DMS114 treated with DMSO at 0.1 percent for 48 hours (cell line): ENCODE results near the gene ZSCAN23.
A peak's percentile ranks its signal among the peaks of the same experiment; 100 is the strongest.
"Not testable (repeated sequence)": the region's sequence is repeated elsewhere in the genome, so short reads cannot be mapped to it uniquely, and the experiment has no call there.

ENCODE experiments used
- DNase-seq: peaks from one replicate; lab custom pipeline; 2025; ENCODE audit not compliant: unreplicated experiment; lab: John Stamatoyannopoulos, UW

The ZSCAN23 gene

DNA sequence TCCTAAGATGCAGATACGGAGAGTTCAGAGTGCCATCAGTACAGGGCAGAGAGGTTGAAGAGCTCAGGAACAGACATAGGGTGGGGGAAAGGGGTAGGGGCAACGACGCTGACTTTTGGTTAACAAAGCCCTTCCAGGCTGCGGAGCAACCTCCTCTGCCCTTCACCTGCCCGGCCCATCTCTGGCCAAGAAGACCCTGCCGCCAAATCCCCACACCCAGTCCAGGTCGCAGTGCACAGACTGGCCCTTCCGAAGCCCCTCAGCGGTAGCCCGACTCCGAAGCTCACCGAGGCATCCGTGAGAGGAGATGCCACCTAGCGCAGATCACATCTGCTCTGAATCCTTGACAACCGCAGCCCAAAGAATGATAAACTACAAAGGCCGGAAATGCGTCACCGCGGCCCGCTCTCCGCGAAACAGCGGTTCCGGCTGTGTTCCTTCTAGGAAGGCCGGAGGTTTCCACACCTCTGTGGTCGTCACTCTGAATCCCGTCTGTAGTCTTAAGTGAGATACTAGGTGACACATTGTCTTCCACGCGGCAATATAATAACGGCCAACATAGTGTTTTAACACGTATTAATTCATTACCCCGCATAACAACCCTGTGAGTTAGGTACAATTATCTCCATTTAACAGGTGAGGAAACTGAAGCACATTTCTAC is at the start of gene ZSCAN23:
Gene ZSCAN23, minus strand, starts transcription at position 380 of the 662 bp plus-strand sequence. CDS start 7,225 bp downstream, outside the sequence.
- DNase-seq = peak; percentile 81

DNA sequence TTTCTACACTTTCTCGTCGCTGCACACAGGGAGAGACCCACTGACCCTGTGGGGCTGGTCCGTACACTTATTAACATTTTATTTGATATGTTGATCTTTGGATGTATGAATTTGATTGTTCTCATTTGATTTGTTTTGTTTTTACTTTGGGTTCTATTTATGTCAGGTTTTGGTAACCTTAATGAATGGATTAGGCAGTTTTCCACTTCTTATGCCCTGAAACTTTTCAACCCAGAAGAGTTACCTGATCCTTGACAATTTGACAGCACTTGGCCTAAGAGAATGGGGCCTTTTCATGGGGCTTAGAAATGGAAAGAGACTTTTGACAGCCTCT is 48.7 kb upstream of the ZSCAN23 start:
- no peak for DNase-seq

DNA sequence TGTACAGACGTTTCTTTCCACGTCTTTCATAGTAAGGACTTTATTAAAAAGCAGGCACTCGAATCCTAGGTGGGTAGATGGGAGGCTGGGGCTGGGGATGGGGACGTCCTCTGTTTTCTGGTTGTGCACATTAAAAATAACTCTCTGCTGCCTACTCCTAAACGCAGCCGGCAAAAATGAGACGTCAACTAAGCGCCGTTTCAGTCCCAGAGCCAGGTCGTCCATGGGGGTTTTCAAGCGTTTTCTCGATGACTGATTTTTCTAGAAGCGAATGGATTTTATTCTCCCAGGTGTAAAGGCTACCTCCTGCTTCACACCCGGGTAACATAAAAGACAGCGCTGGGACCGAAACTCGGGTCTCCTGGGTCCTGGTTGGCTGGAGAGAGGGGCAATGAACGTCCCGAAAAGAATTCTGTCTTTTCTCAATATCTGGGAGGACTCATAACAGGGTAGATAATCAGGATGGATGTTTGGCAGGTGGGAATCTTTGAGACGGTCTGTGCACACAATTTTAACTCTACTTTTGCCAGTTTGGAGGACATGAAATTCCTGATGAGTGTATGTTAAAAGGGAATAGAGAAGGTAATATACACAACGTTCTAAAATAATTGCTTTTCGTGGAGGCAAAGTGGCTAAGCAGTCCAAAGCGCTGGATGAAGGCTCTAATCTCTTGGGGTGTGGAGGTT is 47.1 kb upstream of the ZSCAN23 start:
- DNase-seq = no peak

DNA sequence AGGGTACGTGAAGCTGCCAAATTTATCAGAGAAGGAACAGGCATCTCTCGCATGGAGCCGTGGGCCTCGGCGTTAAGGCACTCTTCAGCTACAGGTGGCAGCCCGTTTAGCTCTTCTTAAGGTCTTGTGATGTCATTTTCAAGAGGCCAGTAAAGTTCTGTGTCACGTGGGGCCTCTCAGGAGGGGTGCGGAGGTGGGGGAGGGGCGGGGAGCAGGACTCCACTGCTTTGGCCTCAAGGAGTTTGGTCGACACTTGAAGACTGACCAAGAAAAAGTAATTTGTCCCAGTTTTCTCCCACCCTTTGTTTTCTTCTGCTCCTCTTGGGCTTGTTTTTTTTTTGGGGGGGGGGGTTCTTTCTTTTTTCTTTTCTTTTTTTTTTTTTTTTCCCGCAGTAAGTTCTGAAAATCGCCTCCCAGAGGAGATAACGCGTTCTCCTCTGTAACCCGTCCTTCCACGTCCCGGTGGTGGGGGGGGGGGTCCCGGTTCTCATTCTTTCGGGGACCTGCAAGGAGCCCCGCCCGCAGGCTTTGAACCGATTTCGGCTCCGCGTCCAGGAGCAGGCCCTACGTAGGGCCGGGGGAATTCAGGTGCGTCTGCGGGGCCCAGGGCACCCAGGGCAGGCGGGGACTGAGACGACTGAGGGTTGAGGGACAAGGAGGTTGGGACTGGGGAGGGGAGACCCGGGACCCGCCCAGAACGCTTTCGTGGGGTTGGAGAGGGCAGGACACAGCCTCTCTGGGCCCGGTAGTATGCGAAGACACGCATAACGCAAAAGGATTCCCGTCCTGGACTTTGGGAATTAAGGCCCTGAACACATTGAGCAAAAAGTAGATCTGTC is 46.3 kb upstream of the ZSCAN23 start:
- DNase-seq = peak; percentile 66

DNA sequence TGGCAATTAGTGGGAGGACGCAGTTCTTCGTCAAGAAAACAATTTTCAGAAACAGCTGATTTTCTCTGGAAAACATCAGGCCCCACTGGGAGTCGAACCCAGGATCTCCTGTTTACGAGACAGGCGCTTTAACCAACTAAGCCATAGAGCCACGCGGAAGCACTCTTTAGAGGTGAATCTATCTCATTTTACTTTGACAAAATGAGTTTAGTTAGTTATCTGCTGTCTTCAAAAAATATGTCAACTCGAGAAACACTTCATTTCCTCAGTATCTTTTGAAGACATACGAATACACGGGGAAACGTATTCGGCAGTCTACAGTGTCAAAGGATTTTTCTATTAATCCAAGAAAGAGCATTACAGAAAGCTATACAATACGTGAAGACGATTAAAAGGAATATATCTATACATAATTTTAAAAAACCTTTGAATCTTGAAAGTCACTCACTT is 45.6 kb upstream of the ZSCAN23 start:
- peak; percentile 54 for DNase-seq

DNA sequence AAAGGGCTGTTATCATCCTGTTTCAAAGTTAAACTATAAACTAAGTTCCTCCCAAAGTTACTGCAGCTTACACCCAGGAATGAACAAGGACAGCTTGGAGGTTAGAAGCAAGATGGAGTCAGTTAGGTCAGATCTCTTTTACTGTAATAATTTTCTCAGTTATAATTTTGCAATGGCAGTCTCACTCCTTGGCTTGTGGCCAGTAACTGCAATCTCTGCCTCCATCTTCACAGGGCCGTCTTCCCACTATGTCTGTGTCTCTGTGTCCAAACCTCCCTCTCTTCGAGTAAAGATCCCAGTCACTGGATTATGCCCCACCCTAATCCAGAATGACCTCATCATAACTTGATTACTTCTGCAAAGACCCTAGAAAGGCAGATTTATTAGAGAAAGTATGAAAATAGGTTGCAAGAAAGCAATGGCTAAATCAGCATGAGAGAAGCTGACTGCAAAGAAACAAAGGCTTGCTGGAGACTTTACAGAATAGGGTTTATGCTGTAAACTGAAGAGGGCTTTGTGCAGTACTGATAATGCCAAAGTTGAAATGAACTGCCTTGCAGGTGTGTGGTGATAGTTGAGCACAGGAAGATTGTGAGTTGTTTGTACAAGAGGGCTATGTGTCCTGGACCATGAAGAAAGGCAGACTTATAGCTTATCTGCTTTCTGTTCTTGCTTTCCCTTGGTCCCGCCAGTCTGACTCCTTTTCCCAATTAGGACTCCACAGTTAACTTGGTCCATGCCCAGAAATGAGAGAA is 43.9 kb upstream of the ZSCAN23 start:
- DNase-seq = no peak

DNA sequence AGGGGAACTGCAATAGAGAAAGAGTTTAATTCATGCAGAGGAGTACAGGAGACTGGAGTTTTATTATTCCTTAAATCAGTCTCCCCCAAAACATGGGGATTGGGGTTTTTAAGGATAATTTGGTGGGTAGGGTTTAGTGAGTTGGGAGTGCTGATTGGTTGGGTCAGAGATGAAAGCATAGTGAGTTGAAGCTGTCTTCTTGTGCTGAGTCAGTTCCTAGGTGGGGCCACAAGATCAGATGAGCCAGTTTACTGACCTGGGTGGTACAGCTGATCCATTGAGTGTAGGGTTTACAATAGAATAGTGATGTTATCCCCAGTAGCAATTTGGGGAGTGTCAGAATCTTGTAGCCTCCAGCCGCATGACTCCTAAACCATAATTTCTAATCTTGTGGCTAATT is 43.2 kb upstream of the ZSCAN23 start:
- no peak for DNase-seq

DNA sequence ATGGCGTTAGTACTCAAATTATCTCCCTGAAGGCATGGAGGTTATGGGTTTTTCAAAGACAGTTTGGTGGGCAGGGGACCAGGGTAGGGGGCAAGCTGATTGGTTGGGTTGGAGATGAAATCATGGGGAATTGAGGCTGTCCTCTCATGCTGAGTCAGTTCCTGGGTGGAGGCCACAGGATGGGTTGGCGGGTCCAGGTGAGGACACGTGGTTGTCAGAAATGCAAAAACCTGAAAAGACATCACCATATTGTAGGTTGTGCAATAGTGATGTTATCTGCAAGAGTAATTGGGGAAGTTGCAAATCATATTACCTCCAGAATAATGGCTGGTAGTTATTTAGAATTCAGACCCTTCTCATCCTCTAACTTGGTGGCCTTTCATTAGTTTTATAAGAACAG is 42.2 kb upstream of the ZSCAN23 start:
- no peak for DNase-seq

DNA sequence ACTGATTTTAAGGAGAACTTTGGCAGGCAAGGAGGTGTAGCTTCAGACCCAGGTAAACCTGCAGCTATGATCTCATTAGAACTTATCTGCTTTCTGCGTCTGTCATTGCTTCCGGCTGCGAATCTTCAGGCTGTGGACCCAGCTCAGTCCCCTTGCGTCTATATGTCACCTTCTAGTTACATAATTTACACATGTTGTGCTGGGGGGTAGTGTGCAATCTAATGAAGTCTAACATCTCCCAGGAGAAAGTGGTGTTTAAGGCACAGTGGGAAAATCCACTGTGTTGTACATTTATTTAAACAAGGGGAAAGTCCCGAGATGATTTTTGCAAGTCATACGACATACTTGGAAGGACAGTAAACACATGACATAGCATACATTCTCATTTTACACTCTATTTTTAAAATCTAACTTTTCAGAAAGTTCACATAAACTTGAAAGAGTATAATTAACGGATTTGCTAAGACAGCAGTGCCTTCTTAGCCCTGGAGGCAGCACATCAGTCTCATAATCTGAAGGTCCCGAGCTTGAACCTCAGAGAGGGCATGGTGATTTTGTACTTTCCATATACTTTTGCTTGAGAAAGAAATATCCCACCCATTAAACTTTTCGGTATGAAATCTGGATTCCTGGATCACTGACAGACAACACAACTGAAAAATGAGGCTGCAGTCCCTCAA is 37.1 kb upstream of the ZSCAN23 start:
- no peak for DNase-seq

DNA sequence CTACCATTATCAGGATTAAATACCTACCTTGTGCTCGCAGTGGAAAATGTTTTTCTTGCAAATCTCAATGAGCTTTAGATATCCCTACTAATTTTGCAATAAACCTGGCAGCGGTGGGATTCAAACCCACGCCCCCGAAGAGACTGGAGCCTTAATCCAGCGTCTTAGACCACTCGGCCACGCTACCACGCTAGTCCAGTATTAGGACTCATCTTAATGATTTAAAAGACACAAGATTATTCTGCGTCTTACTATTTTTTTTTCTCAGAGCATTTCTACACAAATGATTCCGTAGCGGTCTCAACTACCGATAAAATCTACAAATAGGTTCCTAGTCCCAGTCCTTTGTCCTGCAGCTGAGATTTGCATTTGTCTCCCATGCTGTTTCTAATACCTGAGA is 35.2 kb upstream of the ZSCAN23 start:
- no peak for DNase-seq

DNA sequence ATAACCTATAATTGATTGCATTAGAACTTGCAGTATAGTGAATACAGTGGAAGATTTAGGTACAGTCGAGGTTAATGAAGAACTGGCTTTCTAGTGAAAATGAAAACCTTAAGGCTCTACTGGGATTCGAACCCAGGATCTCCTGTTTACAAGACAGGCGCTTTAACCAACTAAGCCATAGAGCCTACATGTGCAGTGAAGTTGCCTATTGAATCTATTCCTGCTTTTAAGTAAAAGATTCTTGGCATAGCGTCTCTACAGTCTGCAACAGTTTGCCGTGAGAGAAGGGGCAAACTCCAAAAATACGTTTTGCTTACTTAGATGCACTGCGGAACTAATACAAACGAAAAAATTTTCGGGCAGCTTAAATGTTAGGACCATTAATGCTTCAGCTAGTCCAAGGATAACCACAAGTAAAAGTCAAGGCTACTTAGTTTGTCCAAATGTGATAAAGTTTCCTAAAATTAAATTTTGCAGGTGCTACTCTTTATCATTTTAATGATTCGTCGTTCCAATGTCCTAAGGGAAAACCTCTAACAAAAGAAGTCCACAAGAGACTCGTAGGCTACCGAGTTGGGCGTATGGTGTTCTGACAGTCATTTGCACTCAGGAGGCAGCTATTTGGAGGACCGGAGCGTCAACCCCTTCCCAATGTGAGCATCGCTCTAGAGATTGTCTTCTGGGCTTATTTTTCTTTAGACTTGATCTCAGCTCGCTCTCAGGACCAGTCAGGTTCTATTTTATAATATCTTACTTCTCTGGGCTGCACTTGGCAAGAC is 31.3 kb upstream of the ZSCAN23 start:
- peak; percentile 90 for DNase-seq

DNA sequence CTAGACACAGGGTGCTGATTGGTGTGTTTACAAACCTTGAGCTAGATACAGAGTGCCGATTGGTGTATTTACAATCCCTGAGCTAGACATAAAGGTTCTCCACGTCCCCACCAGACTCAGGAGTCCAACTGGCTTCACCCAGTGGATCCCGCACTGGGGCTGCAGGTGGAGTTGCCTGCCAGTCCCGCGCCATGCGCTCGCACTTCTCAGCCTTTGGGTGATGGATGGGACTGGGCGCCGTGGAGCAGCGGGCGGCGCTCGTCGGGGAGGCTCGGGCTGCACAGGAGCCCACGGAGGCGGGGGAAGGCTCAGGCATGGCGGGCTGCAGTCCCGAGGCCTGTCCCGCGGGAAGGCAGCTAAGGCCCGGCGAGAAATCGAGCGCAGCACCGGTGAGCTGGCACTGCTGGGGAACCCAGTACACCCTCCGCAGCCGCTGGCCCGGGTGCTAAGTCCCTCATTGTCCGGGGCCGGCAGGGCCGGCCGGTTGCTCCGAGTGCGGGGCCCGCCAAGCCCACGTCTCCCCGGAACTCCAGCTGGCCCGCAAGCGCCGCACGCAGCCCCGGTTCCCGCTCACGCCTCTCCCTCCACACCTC is 26.0 kb upstream of the ZSCAN23 start:
- DNase-seq = not testable (repeated sequence)

DNA sequence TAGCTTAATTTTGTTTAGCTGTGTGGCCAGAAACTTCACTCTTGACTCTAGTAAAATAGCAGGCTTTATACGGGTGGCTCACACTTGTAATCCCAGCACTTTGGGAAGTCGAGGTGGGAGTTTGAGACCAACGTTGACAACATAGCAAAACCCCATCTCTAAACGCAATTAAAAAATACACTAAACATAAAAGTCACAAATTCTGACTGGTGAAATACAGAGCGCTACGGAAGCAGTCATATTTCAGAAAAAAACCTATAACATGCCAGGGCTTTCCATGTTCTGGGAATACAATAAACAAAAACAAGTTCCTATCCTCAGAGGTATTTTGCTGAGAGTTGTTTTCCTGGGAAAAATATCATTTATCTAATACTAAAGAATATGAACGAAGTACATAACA is 24.8 kb upstream of the ZSCAN23 start:
- no peak for DNase-seq

DNA sequence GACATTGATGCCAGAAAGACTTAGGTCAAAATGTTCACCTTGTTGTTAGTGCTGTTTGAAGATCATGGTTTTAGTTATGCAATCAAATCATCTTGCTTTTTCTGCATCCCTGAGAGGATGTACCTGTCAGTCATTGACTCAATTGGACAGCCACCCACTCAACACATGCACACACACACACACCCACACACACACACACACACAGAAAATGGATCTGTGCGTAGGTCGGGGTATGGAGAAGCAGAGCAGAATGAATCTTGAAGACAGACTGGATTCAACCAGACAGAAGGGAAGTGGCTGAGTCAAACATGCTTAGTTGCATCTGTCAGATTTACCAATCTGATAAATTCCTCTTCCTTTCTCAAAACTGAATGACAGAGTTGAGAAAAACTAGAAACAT is 19.1 kb upstream of the ZSCAN23 start:
- no peak for DNase-seq

DNA sequence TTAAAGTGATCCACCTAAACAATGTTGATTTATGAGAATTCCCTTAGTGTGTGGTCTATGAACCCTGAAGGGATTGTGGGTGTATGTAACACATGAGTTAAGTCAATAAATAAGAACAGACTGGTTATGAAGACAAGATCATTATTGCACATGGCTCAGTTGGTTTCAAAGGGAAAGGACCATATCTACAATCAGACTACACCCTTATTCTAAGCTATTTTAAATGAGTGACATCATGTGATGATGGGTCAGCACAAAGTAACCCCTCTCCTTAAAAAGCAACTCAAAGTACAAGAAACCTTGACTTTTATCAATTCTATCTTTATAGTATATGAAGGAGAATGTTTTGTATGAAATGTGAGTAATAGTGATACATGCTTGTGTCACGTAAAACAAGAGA is 15.3 kb upstream of the ZSCAN23 start:
- DNase-seq = no peak

DNA sequence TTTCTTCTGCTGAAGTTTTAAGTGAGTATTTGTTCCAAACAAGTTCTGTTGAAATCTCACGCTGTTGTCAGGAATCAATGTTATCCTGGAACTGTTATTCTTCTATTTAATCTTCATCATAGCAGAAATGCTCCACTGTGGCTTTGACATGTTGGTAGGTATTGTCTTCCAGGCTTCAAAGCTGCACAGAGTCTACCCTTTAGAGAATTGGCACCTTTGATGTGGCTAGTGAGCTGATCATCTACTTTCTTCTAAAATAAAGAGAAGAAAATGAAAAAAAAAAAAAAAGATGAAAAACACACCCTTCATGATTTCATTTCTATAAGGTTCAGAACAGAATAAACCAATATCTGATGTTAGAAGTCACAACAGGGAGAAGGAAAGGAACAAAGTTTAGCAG is 5.8 kb upstream of the ZSCAN23 start:
- DNase-seq = no peak

DNA sequence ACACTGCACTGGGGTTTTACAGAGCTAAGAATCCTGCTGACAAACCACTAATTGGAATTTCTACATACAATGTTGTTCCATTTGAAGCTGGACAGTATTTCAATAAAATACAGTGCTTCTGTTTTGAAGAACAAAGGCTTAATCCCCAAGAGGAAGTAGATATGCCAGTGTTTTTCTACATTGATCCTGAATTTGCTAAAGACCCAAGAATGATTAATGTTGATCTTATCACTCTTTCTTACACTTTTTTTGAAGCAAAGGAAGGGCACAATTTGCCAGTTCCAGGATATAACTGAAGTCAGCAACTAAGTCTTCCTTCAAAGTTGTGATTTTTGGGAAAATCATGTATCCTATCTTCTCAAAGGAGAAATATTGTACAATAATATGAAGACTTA is 4.2 kb upstream of the ZSCAN23 start:
- not testable (repeated sequence) for DNase-seq

DNA sequence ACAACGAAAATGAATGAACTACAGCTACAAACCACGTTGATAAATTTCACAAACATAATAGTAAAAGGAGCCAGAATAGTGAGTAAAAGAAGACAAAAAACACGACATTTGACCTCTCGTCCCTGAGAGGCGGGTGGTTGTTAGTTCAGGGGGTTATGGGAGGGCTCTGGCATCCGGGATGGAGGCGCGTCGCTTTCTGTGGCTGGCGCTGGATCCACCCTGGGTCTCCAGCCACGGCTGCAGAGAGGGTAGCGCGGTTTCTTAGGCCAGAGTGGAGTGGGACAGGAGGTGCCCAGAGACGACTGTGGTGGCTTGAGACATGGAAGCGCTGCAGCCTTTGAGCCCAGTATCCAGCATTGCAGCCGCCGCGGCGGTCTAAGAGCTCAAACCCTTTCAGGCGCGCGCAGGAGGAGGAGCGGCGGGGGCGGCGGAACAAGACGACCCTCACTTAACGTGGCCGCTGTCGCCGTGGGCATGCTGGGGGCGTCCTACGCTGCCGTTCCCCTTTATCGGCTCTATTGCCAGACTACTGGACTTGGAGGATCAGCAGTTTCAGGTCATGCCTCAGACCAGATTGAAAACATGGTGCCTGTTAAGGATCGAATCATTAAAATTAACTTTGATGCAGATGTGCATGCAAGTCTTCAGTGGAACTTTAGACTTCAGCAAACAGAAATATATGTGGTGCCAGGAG is 3.7 kb upstream of the ZSCAN23 start:
- DNase-seq = no peak

DNA sequence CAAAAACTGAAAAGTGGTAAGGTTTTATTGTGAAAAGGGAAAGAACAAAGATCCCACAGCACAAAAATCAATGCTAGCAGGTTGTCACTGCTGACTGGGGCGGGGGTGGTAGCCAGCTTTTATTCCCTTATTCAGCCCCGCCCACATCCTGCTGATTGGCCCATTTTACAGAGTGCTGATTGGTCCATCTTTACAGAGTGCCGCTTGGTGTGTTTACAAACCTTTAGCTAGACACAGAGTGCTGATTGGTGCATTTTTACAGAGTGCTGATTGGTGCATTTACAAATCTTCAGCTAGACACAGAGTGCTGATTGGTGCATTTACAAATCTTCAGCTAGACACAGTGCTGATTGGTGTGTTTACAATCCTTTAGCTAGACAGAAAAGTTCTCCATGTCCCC is 1.5 kb upstream of the ZSCAN23 start:
- not testable (repeated sequence) for DNase-seq
